22Rv1 (cell line): ENCODE measurements around the gene PTPRD.

ENCODE experiments used
- H3K27ac ChIP-seq: fragments of 450-650 bp; 2 replicates; pipeline ENCODE4 v1.5.1; 2017
- ZFX ChIP-seq: fragments of 450-650 bp; IDR thresholded peaks from 2 replicates; pipeline ENCODE4 v1.6.1; 2017; ENCODE audit warnings: antibody characterized with exemption, borderline replicate concordance
- TF ChIP-seq, protein P1 (sequence below): fragments of 450-650 bp; IDR thresholded peaks from 2 replicates; pipeline ENCODE4 v1.5.1; 2017; ENCODE audit warnings: mild to moderate bottlenecking

PTPRD gene

DNA sequence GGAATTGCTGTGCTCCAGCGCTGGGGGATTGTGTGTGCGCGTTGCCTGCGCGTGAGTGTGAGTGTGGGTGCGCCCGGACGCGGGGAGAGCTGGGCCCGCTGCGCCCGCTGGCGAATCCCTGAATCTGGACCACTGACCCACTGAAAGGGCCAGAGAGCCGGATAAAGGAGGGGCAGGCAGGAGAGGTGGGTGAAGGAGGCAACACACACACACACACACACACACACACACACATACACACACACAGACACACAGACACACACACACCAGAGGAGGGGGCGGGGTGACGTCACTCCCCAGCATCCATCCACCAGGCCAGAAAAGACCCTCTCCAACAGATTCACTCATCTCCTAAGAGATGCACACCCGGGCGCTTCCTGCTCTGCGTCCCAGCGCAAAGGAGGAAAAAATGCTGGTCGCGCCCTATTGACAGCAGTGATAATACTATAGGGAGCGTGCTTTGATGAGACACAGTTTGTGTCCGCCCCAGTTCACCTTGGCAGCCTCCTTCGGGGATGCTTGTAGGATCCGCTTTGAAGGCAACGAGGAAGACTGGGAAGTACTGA is 1754.1 kb downstream of the PTPRD start:
- TF ChIP-seq, protein P1, sequence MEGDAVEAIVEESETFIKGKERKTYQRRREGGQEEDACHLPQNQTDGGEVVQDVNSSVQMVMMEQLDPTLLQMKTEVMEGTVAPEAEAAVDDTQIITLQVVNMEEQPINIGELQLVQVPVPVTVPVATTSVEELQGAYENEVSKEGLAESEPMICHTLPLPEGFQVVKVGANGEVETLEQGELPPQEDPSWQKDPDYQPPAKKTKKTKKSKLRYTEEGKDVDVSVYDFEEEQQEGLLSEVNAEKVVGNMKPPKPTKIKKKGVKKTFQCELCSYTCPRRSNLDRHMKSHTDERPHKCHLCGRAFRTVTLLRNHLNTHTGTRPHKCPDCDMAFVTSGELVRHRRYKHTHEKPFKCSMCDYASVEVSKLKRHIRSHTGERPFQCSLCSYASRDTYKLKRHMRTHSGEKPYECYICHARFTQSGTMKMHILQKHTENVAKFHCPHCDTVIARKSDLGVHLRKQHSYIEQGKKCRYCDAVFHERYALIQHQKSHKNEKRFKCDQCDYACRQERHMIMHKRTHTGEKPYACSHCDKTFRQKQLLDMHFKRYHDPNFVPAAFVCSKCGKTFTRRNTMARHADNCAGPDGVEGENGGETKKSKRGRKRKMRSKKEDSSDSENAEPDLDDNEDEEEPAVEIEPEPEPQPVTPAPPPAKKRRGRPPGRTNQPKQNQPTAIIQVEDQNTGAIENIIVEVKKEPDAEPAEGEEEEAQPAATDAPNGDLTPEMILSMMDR, result no peak
- TF ChIP-seq ZFX, result no peak
- H3K27ac ChIP-seq, result no peak overlapping the region

DNA sequence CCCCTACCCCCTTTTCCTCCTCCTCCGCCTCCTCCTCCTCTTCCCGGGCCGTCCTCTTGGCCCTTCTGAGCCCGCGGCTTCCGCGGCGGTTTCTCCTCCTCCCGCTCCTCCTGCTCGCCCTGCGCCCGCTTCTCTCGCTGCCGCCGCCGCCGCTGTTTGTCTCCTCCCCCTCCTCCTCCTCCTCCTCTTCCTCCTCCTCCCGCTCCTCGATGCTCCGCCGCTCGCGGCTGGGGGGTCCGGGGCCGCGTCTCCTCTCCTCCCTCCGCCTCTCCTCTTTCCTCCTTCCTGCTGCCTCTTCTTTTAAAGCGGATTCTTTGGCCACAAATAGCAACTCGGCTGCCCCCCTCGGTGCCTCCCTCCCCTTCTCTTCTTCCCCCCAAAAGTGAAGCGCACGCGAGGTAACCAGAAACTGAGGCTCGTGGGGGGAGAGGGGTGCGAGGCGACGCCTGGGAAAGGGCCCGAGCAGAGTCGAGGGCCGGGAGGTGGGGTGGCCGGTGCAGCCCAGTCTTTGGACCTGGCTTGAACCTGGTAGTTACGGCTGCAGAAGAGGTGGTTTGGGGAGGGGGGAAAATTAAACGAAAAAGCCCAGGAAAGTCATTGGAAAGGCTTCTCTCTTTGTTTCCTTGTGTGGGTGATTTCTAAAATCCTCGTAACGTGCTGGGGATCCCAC is 1754.7 kb downstream of the PTPRD start:
- TF ChIP-seq, protein P1, result no peak
- TF ChIP-seq ZFX, result no peak
- no peak overlapping the region for H3K27ac ChIP-seq

DNA sequence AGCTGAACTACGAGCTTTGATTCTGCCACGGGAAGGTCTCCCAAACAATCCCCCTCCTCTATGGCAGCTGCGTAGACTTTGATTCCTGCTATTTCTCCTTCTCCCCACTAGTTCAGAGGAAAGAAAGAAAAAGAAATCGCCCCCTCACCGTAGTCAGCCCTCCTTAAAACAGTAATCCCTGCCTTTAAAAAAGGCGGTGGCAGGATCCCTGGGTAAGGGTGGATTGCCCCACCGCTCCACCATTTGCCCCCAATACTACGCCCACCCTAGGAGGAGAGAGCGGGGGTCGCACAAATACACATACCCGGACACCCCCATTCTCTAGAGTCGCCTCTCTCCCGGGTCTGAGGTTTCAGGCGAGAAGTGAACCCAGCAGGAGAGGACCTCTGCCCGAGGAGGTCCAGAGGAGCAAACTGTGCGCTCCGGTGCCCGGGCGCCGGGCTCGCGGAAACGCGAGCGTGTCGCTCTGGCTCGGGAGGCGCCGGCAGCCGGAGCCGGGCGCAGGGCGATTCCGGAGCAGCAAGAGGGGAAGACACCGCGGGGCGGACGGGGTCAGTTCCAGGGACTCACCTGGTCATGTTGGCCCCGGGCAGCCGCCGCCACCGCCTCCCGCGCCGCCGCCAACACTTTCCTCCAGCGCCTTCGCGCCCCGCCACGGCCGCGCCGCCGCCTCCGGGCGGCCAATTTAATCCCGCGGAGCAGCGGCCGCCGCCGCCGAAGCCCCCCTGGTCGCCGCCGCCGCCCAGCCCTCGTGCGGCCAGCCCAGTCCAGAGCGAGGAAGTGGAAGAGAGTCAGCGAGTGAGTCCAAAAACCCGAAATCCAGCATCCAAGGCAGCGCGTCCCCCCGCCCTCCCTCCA is 1755.5 kb downstream of the PTPRD start:
- TF ChIP-seq, protein P1, result no peak
- no peak for TF ChIP-seq ZFX
- H3K27ac ChIP-seq, result no peak overlapping the region

DNA sequence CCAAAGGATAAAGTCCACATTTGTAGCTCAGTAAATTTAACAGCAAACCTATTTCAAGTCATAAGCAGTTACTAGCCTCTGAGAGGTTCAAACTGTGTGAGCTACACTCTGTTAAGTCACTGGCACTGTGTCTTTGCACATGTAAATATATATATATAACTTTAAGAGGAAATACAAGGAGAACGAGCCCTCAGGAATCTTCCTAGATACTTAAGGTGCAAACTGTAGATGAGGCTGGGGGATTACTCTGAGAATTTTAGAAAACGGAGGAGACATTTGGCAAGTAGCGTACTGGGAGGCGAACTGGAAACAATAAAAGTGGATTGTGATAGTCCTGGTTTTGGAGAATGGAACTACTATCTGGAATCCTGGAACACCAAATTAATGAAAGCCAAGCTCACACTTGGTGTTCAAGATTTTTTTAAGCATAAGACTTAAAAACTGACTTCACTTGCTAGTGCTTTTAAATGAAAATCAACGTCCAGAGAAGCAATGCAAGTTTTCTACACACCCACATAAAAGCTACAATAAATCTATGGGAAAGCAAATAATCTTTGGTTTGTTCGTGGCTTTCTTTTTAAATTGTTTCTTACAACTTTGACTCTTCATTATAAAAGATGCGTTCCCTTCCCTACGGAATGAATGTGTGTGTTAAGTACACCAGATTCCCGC is 1756.3 kb downstream of the PTPRD start:
- TF ChIP-seq, protein P1, result no peak
- no peak for TF ChIP-seq ZFX
- H3K27ac ChIP-seq, result no peak overlapping the region

DNA sequence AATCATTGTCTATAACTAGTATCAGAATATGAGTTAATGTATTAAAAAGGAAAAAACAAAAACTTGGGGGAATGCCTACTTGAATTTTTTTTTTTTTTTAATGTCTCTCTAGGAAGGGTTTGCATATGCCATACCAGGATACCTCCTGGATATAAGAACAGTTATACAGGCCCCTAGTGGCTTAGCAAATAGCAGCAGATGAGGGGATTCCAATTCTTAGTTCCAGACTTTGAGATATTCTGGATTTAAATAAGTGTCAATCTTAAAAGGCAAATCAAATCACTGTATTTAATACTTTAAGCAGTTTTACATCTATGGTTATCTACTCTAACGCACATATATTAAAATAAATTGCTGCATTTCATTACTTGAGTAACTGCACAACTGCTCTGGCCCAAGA is 1757.8 kb downstream of the PTPRD start:
- TF ChIP-seq, protein P1, result no peak
- no peak for TF ChIP-seq ZFX
- H3K27ac ChIP-seq, result no peak overlapping the region

DNA sequence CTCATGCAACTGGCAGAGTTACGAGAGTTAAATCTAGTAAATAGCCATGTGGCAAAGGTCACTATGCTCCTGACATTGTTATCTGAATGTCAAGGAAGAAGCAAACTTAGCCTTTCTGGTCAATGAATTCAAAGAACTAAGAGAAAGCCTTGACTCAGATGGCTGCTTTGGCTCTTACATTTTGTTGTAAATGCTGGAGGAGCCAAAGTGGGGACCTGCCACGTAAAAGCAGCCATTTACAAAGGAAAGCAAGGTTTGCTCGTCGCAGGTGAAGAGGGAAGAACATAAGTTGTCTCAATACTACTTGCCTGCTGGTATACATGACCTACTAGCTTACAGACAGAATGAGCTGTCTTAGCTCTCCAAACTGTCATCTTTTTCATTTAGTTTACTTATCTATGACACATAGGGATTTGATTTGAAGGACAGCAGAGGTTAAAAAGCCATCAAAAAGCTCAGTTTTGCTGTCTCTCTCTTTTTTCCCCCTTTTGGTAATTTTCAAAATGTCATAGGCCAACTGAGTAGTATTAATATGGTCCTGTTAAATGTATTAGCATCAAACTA is 1760.4 kb downstream of the PTPRD start:
- TF ChIP-seq ZFX, result no peak
- TF ChIP-seq, protein P1, result no peak
- H3K27ac ChIP-seq, result no peak overlapping the region
